COR-L47 (cell line): Measurements from ENCODE around the gene GPR157.
A peak's percentile ranks its signal among the peaks of the same experiment; 100 is the strongest.
"Not testable (repeated sequence)": the region's sequence is repeated elsewhere in the genome, so short reads cannot be mapped to it uniquely, and the experiment has no call there.

ENCODE experiments used
- DNase-seq: peaks from one replicate; lab custom pipeline; 2025; lab: John Stamatoyannopoulos, UW

GPR157 gene

DNA sequence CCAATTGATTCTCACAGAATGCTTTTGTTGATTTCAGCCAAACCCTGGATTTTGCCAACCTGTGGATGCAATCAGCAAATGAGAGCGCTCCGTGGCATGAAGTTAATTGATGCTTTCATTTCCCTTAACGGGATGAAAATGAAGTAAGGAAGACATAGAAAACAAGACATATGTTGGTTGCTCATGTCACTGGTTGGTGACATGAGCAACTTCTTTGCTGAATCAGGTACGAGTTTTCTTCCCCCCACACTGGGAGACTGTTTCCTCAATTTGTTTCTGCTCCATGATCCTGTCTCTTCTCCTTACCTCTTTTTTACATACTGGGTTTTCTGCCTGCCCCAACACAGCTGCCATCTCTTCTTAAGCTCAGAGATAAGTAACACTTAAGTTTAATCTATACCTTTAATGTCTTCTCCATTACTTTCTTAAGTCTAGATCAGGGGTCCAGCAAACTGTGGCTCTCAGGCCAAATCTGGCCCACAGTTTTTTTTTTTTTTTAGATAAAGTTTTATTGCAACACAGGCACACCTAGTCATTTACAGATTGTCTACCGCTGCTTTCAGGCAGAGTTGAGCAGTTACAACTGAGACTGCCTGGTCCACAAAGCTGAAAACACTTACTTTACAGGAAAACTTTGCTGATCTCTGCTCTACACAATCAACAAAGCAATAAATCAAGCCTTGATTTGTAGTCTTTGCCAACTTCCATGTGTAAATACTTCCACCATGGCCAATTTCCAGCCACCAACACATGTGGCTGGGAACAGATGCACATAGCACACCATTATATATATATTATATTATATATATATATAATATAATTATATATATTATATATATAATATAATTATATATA lies 13.3 kb downstream of the GPR157 start:
- no peak for DNase-seq

GRCh38 chr1:9112961-9113880 lies 15.7 kb downstream of the GPR157 start:
- no peak for DNase-seq

- no peak for DNase-seq
Observed at GRCh38 chr1:9111957-9112356, 16.9 kb downstream of the GPR157 start.

- DNase-seq, result no peak
Observed at GRCh38 chr1:9111357-9111691, 17.6 kb downstream of the GPR157 start.

GRCh38 chr1:9110669-9111356 lies 18.1 kb downstream of the GPR157 start:
- peak; percentile 80 for DNase-seq

- DNase-seq, result no peak
Observed at GRCh38 chr1:9108056-9108665, 20.7 kb downstream of the GPR157 start.

GRCh38 chr1:9107136-9107535 lies 21.8 kb downstream of the GPR157 start:
- no peak for DNase-seq

- DNase-seq, result no peak
Observed at GRCh38 chr1:9106286-9106685, 22.6 kb downstream of the GPR157 start.

DNA sequence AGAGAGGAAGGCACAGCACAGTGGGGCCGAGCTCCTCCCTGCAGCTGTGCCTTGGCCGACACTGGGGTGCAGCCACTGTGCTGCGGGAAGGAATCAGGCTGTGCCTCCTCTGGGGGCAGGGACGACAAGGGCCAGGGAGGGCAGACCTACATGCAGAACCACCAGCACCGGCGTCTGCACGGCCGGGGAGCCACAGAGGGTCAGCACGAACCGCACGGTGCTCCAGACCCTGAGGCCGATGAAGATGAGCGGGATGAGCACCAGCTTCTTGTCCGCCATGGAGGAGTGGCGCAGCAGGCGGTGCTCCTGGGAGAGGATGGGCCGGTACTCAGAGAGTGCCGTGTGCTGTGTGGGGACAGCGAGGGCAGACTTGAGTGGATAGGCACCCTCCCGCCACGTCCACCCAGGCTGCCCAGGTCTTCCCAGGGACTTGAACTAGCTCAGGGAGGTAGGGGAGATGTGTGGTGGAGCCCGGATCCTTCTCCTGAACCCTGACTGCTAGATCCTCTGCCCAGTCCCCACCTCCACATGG lies 23.5 kb downstream of the GPR157 start:
- no peak for DNase-seq

DNA sequence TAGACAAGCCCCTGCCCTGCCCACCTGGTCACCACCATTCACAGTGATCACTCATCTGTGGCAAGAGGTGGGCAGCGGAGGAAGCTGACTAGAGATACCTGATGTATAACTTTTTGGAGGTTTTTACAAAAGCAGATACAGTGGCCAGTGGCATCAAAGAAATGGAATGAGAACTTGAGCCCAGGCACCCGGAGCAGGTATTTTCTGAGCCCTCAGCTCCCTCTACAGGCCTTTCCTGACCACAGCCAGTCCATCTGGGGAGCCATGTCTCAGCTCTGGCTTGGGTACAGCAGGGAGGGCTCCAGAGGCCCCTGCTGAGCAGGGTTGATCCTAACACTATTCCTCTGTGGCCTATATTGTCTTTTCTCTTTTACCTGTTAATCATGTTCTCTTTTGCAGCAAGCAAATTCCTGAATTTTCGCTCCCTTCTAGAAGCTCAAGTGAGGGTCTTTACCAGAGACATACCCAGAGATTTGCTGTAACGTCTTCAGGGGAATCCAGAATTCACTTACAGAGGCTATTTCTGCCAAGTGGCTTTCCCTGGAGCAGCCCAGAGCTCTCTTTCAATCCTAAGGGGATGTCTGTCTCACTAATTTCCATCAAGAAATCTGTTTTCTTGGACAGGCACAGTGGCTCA lies 27.3 kb downstream of the GPR157 start:
- peak; percentile 38 for DNase-seq

GRCh38 chr1:9100471-9101043 lies 28.3 kb downstream of the GPR157 start:
- DNase-seq, result no peak

GRCh38 chr1:9099555-9099954 lies 29.3 kb downstream of the GPR157 start:
- no peak for DNase-seq

GRCh38 chr1:9097947-9098705 lies 30.8 kb downstream of the GPR157 start:
- DNase-seq, result no peak

DNA sequence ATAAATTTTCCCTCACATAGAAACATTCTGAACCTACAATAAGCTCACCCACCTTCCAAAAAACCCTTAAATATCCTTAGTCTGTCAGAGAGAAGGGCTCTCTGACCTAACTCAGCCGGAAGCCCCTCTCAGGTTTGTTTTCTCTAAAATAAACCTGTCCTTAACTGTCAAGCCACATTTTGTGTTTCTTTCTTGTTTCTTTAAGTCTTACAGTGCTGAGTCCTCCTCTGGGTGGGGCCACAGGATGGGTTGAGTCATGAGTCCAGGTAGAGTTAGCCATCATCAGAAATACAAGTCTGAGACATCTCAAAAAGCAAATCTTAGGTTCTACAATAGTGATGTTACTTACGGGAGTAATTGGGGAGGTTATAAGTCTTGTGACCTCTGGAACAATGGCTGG lies 33.1 kb downstream of the GPR157 start:
- no peak for DNase-seq

- not testable (repeated sequence) for DNase-seq
Observed at GRCh38 chr1:9093996-9094595, 34.8 kb downstream of the GPR157 start.

DNA sequence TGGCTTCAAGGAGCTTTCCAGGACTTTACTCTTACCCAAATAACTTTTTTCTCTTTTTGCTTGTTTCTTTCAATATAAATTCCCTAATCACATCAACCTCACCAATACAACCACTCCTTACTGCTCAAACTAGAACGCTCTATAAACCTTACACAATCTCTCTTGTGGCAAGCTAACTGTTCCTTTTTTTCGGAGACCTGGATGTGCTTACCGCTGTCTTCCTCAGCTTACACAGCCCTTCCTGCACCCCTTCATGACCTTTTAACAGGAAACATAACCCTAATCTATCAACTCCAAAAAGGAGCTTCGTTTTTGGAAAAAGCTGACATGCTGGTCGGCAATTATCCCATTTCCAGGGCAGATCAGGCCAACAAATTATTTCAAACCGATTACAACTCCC lies 35.3 kb downstream of the GPR157 start:
- no peak for DNase-seq

- no peak for DNase-seq
Observed at GRCh38 chr1:9093091-9093490, 35.8 kb downstream of the GPR157 start.

DNA sequence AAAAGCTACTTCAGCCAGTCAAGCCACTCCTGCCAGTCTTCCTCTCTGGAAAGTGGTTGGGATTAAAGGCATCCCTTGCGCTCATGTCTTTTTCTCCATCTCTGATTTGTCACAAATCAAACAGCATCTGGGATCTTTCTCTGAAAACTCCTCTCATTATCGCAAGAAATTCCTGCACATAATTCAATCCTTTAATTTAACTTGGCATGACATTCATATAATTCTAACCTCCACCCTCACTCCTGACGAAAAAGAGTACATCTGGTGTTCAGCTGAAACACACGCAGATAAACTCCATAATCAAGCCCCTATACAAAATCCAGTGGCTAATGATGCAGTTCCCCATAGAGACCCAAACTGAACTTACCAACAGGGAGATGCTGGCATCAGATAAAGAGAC lies 40.1 kb downstream of the GPR157 start:
- DNase-seq, result no peak

- DNase-seq, result no peak
Observed at GRCh38 chr1:9087411-9088125, 41.3 kb downstream of the GPR157 start.
